Central memory CD8-positive, alpha-beta T cell (primary cell): ENCODE measurements around the gene DNAJC22.

Experiments used
- ATAC-seq: fragments of 150-1000 bp; cut with Tn5 transposase; replicated peaks from 2 replicates; pipeline ENCODE4 v1.10.0; 2022; ENCODE audit warnings: mild to moderate bottlenecking, moderate FRiP score, moderate number of reproducible peaks; ENCODE audit not compliant: poor library complexity, severe bottlenecking; ENCODE audit errors: extremely low read depth
- DNase-seq, 2 donors: peaks; one replicate each; pipeline ENCODE4 v3.0.0; 2021; ENCODE audit warnings: low spot score in 2 of 2
- H3K27ac Mint-ChIP-seq: one replicate; pipeline ENCODE4 v1.8.0; 2022; ENCODE audit warnings: low read depth, mild to moderate bottlenecking, moderate library complexity, mixed read lengths
- H3K27me3 Mint-ChIP-seq: one replicate; pipeline ENCODE4 v1.8.0; 2022; ENCODE audit warnings: mixed read lengths
- H3K36me3 Mint-ChIP-seq: one replicate; pipeline ENCODE4 v1.8.0; 2022; ENCODE audit warnings: mild to moderate bottlenecking, moderate library complexity, mixed read lengths; ENCODE audit not compliant: insufficient read depth
- H3K4me1 Mint-ChIP-seq: one replicate; pipeline ENCODE4 v1.8.0; 2022; ENCODE audit warnings: mixed read lengths
- H3K4me3 Mint-ChIP-seq: one replicate; pipeline ENCODE4 v1.8.0; 2022; ENCODE audit warnings: mild to moderate bottlenecking, moderate library complexity, mixed read lengths
- H3K9me3 Mint-ChIP-seq: one replicate; pipeline ENCODE4 v1.8.0; 2022; ENCODE audit warnings: mixed read lengths

DNAJC22 gene

DNA sequence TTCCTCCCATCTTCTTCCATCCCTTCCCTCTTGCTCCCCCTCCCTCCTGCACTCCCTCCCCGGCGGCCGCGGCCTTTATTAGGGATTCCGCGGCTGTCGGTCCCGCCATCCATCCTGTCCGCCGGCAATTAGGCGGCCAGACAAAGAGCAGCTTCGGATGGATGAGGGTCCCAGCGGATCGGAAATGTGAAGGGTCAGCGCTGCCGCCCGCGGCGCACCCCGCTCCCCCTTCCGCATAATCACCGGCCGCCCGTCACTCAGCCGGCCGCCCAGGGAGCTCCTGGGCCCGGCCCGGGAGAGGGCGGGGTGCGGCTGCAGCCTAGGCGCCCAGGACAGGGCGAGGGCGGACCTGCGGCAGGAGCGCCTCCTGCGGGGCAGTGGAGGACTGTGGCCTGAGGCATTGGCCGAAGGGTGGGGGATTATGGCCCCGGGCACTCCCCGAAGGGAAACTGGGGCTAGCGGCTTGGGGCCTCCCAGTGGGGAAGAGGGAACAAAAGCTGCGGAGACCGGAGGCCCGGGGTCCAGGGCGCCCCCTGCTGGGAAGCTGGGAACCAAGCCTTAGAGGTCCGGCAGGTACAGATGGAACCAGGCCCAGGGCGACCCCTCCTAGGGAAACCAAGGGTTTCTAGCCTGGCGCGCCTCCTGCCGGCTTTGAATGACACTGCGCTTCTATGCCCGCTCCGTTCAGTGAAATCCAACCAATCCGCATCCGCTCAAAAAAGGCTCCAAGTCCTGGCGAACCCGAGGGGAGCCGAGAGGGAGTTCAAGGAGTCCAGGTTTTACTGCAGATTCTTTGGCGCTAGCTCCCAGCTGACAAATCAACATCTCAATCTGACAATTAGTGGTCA, 4.4 kb upstream of the DNAJC22 start:
- H3K4me1 Mint-ChIP-seq: peaks cover 39% of the 10 kb centered on the region

DNA sequence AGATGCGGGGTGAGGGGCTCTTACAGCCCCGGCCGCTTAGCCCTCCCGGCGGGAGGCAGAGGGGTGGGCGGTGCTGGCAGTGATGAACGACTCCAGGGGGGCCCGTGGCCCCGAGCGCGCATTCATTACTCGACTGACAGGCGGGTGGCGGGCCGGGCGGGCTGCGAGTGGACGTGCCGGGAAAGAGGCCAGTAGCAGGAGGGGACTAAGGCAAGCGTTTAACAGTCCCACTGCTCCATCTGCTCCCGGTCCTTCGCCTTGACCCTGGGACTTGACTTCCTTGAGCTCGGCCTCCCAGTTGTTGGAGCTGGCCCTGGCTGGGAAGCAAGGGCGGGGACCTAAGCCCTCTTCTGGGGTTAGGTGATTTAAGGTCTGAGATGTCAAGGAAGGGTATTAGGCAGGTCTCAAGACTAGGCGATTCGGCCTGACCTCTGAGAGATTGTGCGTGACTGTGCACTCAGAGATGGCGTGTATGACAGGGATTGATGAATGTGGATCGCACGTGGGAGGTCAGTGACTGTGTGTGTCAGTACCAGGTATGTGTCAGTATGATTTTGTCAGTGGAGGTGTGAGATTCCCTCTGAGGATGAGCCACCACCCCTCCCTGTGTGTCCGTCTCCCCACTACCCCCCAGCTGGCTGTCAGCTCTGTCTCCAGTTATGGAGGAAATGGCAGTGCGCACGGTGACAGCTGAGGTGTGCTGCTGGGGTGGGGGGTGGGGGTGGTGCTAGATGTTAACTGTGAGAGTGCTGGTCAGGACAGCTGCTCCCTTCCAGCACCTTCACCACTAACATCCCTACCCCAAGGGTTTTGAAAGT, 3.6 kb upstream of the DNAJC22 start:
- DNase-seq (no peak), ATAC-seq (peak; percentile 27)
- peaks cover 12% of the 10 kb centered on the region for H3K36me3 Mint-ChIP-seq
- peak overlapping the region; percentile 70 for H3K27ac Mint-ChIP-seq
- peak overlapping the region; percentile 72 for H3K4me3 Mint-ChIP-seq
- H3K9me3 Mint-ChIP-seq: no peaks in the 10 kb centered on the region
- peaks cover 34% of the 10 kb centered on the region for H3K4me1 Mint-ChIP-seq
- peaks cover 55% of the 10 kb centered on the region for H3K27me3 Mint-ChIP-seq

More for the DNA sequence above, 4.4 kb upstream of the DNAJC22 start:
- peak; percentile 71 for ATAC-seq
- Mint-ChIP-seq H3K9me3 (no peaks in the 10 kb centered on the region), H3K4me3 (peak overlapping the region; percentile 72), H3K27ac (no peak overlapping the region), H3K36me3 (peaks cover 10% of the 10 kb centered on the region), H3K27me3 (peaks cover 54% of the 10 kb centered on the region)
- peak; percentile 58 to 64 for DNase-seq

DNA sequence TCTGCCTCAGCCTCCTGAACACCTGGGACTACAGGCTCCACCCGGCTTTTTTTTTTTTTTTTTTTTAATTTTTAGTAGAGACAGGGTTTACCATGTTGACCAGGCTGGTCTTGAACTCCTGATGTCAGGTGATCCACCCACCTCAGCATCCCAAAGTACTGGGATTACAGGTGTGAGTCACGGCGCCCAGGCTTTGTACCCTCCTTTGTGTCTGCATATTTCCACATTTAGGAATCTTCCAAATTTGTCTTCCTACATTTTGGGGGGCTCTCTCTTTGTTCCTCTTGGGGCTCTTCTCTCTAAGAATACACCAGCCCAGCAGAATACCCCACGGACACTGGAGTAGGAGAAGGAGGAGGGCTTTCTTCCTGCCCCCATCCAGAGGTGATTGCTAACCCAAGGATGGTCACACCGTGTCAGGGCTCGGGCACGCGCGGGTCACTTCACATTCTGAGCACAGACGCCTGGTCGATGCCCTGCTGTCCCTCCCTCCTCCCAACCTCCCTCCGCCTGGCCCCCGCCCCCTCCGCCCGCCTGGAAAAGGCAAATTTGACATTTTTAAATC, 2.1 kb upstream of the DNAJC22 start:
- no peak overlapping the region for H3K27ac Mint-ChIP-seq
- no peak for ATAC-seq
- H3K36me3 Mint-ChIP-seq: peaks cover 12% of the 10 kb centered on the region
- H3K4me1 Mint-ChIP-seq: peaks cover 34% of the 10 kb centered on the region
- H3K9me3 Mint-ChIP-seq: no peaks in the 10 kb centered on the region
- peaks cover 55% of the 10 kb centered on the region for H3K27me3 Mint-ChIP-seq
- H3K4me3 Mint-ChIP-seq: peak overlapping the region; percentile 83
- no peak for DNase-seq

DNA sequence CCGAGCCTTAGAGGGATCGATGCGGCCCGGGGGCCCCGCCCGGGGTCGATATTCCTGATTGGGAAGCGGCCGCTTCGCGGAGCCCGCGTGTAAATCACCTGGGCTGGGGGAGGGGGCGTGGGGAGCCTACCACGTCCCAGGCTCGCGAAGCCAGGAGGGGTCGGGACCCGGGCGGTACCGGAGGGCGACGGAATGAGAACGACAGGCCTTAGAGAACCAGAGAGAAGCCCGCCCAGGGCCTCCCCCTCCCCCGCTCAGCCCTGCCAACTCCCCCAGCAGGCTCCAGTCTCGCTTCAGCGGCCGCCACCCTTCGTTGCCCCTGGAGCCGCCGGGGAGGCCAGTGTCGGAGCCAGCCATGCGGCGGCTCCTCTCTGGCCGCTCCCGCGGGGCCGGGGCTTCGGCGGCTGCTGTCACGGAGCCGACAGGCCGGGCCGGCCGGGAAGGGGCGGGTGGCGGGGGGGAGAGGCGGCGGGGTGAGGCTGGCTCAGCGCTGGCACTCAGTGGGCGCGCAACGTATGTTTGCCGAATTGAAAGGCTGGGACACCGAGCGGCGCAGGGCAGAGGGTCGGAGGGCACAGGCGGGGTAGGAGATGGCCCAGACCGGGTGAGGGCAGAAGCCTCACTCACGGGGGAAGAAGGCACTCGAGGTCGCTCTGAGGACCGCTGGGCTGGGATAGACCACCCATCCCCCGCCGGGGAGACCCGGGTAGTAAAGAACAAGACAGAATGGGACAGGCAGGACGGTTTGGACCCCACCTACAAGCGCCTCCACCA, 1.4 kb upstream of the DNAJC22 start:
- H3K4me3 Mint-ChIP-seq: peak overlapping the region; percentile 83
- DNase-seq (no peak), ATAC-seq (no peak)
- peaks cover 12% of the 10 kb centered on the region for H3K36me3 Mint-ChIP-seq
- H3K27ac Mint-ChIP-seq: no peak overlapping the region
- H3K9me3 Mint-ChIP-seq: no peaks in the 10 kb centered on the region
- H3K27me3 Mint-ChIP-seq: peaks cover 56% of the 10 kb centered on the region
- peaks cover 34% of the 10 kb centered on the region for H3K4me1 Mint-ChIP-seq

DNA sequence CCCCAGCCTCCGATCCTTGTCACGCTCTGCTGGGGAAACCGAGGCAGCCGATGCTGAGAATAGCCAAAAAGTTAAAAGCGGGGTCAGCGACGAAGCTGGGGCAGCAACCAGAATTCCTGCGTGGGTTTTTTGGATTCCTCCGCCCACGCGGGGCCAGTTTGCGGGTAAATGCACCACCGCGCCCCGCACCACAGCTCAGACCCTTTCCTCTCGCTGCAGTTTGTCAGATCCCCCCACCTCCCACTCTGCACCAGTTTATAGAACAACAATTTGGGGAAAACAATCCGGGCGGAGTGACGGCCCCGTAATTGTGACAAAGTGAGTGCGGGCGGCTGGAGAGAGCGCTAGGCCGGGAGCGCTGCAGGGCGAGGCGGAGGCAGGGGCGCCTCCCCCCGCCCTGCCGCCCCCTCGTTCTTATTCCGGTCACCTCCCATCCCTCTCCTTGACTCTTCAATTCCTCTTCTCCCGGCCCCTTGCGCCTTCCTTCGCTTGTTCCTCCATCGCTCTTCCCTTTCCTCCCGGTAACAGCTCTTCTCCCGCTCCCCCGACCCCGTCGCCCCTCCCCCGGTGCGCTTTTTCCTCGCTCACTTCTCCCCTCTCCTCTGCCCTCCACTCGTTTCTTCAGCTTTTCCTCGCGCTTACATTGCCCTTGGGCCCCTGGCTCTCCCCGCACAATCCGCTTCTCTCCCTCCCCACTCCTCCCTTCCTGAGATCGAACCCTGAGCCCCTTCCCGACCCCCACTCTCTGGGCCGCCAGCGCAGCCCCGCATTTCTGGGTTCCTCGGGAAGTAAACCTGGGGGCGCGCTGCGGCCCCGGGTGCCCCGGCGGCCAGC, 646 bp upstream of the DNAJC22 start:
- Mint-ChIP-seq H3K36me3 (peaks cover 12% of the 10 kb centered on the region), H3K27ac (peak overlapping the region; percentile 73), H3K4me1 (peaks cover 34% of the 10 kb centered on the region), H3K9me3 (no peaks in the 10 kb centered on the region), H3K4me3 (peak overlapping the region; percentile 83), H3K27me3 (peaks cover 56% of the 10 kb centered on the region)
- no peak for DNase-seq
- no peak for ATAC-seq

DNA sequence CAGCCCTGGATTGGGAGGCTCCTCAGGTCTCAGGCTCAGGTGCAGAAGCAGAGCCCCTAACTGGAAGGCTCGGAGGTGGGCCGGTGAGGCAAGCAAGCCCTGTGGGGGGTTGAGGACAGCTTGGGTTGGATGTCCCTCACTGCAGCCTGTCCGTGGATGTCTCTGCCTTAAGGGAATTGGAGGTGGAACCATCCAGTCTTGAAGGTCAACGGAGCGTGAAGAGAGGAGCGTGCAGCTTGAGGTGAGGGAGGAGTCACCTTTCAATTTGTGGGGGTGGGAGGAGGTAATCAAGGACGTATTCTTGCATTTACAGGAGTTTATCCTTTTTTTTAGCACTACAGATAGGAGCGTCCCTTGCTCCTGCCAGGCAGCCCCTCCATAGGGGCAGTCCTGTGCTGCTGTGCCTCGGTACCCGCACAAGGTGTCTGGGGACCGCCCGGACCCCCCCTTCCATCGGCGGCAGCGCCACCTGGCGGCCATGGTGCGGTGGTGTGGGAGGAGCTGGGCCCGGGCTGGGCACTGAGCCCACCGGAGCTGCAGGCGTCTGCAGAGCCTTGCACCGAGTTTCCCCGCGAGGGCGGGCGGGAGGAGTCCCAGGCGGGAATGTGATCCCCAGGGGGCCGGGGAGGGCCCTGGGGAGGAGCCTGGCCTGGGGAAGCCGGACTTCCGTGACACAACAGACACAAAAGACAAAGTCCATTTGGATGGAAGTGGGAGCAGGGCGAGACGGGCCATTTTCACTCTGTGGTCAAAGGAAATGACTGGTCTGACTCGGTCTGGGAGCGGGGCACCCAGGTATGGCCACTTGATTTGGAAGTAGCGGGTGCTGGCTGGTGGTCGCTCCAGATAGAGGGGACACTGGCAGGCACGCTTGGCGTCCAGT, 864 bp downstream of the DNAJC22 start:
- ATAC-seq (peak; percentile 83), DNase-seq (peak; percentile 69 to 80)
- Mint-ChIP-seq H3K27me3 (peaks cover 71% of the 10 kb centered on the region), H3K27ac (peak overlapping the region; percentile 73), H3K9me3 (no peaks in the 10 kb centered on the region), H3K36me3 (peaks cover 11% of the 10 kb centered on the region), H3K4me1 (peaks cover 32% of the 10 kb centered on the region), H3K4me3 (peak overlapping the region; percentile 83)

DNA sequence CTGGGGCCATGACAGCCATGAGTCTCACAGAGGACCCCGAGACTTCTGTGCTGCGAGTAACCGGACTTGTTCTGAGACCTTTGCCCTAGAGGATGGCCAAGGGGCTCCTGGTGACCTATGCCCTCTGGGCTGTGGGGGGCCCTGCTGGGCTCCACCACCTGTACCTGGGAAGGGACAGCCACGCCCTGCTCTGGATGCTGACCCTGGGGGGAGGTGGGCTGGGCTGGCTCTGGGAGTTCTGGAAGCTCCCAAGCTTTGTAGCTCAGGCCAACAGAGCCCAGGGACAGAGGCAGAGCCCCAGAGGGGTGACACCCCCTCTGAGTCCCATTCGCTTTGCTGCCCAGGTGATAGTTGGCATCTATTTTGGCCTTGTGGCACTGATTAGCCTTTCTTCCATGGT, 2.1 kb downstream of the DNAJC22 start:
- no peak for ATAC-seq
- peaks cover 79% of the 10 kb centered on the region for H3K27me3 Mint-ChIP-seq
- H3K36me3 Mint-ChIP-seq: peaks cover 10% of the 10 kb centered on the region
- DNase-seq: no peak
- no peaks in the 10 kb centered on the region for H3K9me3 Mint-ChIP-seq
- no peak overlapping the region for H3K4me3 Mint-ChIP-seq
- peaks cover 21% of the 10 kb centered on the region for H3K4me1 Mint-ChIP-seq
- no peak overlapping the region for H3K27ac Mint-ChIP-seq

DNA sequence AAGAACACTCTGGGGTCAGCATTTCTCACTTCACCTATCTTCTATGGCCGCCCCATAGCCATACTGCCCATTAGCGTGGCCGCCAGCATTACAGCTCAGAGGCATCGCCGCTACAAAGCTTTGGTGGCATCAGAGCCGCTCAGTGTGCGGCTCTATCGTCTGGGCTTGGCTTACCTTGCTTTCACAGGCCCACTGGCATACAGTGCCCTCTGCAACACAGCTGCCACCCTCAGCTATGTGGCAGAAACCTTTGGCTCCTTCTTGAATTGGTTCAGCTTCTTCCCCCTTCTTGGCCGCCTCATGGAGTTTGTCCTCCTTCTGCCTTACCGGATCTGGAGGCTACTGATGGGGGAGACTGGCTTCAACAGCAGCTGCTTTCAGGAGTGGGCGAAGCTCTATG, 2.6 kb downstream of the DNAJC22 start:
- DNase-seq: no peak
- H3K27me3 Mint-ChIP-seq: peaks cover 82% of the 10 kb centered on the region
- no peak overlapping the region for H3K27ac Mint-ChIP-seq

DNA sequence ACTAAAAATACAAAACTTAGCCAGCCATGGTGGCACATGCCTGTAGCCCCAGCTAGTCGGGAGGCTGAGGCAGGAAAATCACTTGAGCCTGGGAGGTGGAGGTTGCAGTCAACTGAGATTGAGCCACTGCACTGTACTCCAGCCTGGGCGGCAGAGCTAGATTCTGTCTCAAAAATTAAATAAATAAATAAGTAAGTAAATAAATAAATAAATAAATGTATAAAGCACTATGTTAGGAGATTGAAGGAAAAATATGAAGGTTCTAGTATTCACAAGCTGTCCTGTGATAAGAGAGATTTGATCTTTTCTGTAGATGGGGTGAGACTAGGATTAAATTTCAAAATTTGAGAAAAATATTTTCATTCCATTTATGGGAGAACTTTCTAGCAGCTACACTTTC, 5.7 kb downstream of the DNAJC22 start:
- Mint-ChIP-seq H3K4me3 (no peak overlapping the region), H3K27me3 (peaks cover 78% of the 10 kb centered on the region), H3K9me3 (no peaks in the 10 kb centered on the region), H3K27ac (no peak overlapping the region), H3K36me3 (peaks cover 2% of the 10 kb centered on the region), H3K4me1 (peaks cover 1% of the 10 kb centered on the region)
- ATAC-seq: no peak
- no peak for DNase-seq

More for the DNA sequence above, 2.6 kb downstream of the DNAJC22 start:
- peaks cover 21% of the 10 kb centered on the region for H3K4me1 Mint-ChIP-seq
- no peak for ATAC-seq
- no peaks in the 10 kb centered on the region for H3K9me3 Mint-ChIP-seq
- H3K36me3 Mint-ChIP-seq: peaks cover 10% of the 10 kb centered on the region
- H3K4me3 Mint-ChIP-seq: no peak overlapping the region

DNA sequence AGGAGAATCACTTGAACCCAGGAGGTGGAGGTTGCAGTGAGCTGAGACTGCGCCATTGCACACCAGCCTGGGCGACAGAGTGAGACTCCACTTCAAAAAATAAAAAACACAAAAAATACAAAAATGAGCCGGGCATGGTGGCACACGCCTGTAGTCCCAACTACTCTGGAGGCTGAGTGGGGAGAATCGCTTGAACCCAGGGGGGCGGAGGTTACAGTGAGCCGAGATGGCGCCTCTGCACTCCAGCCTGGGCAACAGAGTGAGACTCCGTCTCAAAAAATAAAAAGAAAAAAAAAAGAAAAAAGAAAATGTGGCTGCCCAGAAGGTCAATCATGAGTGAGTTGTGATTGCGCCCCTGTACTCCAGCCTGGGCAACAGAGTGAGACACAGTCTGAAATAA, 9.2 kb downstream of the DNAJC22 start:
- H3K27ac Mint-ChIP-seq: no peak overlapping the region
- H3K4me1 Mint-ChIP-seq: no peaks in the 10 kb centered on the region
- H3K9me3 Mint-ChIP-seq: no peaks in the 10 kb centered on the region
- peaks cover 66% of the 10 kb centered on the region for H3K27me3 Mint-ChIP-seq
- DNase-seq (no peak), ATAC-seq (no peak)
- no peak overlapping the region for H3K4me3 Mint-ChIP-seq
- no peaks in the 10 kb centered on the region for H3K36me3 Mint-ChIP-seq
